GM19397 (cell line): ENCODE measurements around the gene CNIH3.
"Not testable (repeated sequence)": the region's sequence is repeated elsewhere in the genome, so short reads cannot be mapped to it uniquely, and the experiment has no call there.

Experiments
- ATAC-seq: cut with Tn5 transposase; IDR thresholded peaks from one replicate; pipeline ENCODE4 v1.9.1; 2021; ENCODE audit warnings: mild to moderate bottlenecking, moderate library complexity; ENCODE audit not compliant: unreplicated experiment

Gene CNIH3

DNA sequence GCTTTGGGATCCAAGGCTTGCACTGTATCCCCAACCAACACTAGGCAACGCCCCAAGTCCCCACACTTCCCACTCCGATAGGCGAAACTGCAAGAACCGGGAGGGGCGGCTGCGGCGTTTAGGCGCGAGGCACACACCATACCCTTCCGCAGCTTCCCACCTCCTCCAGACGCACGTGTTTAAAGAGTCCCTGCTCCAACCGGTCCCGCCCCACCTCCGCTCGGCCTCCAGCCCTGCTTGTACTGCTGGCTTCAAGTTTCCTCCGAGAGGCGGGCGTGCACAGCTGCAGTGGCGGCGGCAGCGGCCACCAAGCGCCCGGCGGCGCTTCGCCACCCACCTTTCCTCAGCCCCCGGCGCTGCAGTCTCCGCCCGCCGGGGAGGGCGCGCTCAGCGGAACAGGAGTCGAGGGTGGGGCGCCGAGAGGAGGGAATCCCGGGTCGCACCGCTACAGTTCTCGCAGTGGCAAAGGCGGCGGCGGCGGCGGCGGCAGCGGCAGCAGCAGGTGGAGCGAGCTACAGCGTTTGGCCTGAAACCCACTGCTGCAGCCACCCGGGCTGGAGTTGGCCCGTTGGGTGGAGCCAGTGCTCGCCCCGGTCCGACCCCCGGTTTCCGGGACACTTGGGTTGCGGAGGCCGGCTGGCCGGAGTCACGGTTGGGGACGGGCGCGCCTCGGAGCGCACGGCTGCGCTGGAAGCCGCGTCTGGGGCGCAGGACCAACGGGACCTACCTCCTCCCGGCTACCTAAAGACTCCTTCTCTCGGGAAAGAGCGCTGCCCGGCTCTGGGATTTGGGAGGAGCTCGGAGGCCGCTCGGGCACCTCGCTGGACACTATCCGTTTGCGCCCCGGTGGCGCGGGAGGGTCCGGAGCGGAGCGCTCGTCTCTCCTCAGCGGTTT, at the start of gene CNIH3:
CNIH3 (plus strand) TSS at position 457 of the 895 bp plus-strand sequence. CDS start 858 bp downstream, outside the sequence.
- no peak for ATAC-seq

DNA sequence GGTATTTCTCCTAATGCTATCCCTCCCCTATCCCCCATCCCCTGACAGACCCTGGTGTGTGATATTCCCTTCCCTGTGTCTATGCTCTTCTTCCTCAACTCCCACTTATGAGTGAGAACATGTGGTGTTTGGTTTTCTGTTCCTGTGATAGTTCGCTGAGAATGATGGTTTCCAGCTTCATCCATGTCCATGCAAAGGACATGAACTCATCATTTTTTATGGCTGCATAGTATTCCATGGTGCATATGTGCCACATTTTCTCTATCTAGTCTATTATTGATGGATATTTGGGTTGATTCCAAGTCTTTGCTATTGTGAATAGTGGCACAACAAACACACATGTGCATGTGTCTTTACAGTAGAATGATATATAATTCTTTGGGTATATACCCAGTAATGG, 49.6 kb upstream of the CNIH3 start:
- ATAC-seq: not testable (repeated sequence)

DNA sequence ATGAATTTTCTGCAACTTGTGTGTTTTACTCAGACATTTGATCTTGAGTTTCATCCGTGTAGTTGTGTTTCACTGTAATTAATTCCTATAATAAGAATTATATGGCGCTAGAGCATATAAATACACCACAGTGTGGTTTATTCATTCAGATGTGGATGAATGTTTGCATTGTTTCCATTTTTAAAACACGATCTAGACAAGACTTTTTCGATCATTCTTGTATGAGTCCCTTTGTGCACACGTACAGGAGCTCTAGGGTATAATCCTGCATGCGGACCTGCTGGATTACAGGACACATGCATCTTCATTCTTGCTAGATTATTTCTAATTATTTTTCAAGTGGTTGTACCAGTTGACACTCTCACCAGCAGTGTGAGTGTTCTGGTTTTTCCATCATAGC, 46.8 kb upstream of the CNIH3 start:
- no peak for ATAC-seq

DNA sequence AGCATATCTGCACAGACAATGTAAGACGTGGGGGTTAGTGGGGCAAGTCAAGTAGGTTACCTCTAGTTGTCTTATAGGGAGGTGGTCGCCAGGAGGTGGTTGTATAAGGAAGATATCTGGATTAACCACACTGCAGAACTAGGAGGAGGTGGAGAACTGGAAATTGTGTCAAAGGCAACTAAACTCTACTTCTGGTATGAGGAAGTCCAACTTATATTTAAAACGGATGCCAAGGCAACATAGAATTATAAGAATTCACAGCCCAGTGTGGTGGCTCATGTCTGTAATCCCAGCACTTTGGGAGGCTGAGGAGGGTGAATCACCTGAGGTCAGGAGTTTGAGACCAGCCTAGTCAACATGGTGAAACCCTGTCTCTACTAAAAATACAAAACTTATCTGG, 44.1 kb upstream of the CNIH3 start:
- not testable (repeated sequence) for ATAC-seq

DNA sequence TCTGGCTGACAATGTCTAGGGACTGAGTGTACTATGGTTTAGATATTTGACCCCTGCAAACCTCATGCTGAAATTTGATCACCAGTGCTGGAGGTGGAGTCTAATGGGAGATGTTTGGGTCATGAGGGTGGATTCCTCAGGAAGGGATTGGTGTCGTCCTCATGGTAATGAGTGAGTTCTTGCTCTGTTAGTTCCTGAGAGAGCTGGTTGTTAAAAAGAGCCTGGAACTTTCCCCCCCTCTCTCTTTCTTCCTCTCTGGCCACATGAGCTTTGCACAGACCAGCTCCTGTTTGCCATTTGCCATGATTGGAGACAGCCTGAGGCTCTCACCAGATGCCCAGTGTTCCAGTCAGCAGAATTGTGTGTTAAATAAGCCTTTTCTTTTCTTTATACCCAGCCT, 36.6 kb upstream of the CNIH3 start:
- no peak for ATAC-seq

DNA sequence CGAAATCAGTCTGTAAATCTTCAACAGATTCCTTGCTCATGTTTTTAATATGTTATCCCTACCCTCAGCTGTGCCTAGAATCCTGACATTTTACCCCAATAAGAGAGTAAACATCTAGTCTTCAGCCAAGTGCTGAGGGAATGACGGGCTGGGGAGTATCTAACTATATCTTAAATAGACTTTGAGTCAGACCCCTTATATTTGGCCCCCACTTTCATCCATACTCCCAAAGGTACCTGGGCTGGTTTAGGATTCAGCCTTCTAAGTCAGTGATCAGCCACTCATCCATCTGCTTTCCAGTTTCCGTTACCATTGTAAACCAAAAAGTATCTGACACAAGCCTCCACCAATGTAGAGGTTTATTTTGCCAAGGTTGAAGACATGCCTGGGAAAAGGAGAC, 36.1 kb upstream of the CNIH3 start:
- no peak for ATAC-seq

DNA sequence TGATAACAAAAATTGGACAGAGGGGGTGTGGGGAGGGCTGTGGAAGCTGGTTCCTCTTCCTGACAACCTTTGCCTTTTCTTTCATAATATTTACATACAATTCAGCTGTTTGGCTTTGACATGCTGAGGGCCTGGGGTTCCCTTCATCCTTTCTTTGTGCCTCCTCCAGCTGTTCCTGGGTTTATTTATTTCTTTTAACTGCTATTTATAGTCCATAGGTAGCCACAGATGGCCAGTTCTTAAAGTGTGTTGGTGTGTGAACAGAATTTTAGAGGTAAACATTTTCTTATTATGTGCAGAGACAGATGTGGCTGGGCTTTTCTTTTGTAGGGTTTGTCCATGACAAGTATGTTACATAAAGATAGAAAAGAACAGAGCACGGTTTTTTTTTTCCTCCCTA, 34.1 kb upstream of the CNIH3 start:
- ATAC-seq: no peak

DNA sequence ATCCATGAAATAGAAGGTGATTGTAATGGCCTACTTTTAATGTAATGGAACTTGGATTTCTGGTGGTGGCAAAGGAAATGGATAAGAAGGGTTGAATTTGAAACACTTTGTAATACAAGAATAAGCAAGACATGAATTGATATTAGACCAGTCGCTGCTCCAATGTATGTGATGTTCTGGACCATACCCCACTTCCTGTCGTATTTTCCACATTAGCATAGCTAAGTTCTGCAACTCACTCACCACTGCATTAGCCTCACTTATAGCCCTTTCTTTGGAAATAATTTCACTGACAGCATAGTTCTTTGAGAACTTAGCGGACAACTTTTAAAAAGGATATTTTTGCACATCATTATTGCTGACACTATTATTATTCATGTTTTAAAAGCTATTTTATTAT, 32.3 kb upstream of the CNIH3 start:
- ATAC-seq: no peak

DNA sequence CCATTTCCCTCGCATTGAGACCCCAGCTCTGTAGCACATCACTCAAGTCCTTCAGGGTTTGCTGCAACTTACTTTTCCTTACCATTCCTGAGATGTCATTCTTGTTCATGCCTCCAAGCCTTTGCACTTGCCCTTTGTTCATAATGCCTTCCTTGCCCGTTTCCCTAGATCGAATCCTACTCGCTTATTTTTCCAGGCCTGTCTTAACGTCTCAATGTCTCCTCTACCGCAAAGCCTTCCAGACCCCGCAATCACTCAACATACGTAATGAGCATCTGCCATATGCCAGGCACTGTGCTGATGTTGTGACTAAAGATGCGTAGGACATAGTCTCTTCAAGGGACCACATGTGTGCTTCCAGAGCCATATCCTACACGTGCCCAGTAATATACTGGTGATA, 31.1 kb upstream of the CNIH3 start:
- ATAC-seq: no peak

DNA sequence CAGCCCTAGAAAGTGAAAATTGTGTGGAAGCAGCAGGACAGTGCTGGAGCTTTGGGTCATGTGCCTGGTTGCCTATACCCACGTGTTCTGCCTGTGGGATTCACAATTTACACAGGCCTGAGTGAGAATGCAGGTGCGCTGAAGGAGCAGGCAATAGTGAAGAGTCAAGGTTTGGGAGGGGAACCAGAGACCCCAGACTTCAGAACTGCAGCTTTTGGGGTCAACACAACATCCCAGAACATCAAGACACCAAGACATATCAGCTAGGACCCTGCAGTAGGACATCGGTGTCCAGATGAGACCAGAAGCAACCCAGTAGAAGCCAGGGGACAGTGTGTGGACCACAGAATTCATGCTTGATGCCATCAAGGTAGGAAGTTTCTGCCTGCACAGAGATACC, 29.1 kb upstream of the CNIH3 start:
- ATAC-seq: no peak

DNA sequence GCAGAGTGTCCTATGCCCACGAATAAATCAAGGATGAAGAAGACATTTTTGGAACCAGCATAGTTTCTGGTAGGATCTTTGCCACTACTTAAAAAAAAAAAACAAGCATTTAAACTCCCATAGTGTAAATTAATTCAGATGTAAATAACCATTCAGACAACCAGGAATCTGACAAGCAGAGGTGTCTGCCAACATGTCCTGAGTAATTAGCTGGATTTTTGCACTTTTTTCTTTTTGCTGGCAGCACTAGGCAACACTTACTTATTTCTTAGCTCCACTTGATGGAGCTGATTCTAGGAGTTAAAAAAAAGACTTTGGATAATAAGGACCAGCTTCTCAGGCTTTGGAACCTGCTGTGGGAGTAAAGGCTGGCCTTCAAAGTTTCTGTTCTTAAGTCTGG, 27.6 kb upstream of the CNIH3 start:
- ATAC-seq: no peak

DNA sequence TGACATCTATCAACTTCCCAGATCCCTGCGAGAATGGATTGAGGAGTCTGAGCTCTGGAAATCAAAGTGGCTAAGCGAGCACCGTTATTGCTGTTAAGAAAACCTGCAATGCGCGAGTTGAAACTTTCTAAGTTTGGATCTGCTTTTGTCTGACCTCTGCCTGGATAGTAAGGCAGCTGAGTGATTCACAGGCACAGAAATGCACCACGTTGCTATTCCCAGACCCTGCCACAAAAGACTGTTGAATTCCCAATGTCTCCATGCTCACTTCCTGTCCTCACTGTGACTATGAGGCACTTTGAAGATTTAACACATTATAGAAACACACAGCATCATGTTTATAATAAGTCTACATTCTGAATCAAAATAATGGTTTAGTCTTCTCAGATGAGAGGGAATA, 27.1 kb upstream of the CNIH3 start:
- no peak for ATAC-seq

DNA sequence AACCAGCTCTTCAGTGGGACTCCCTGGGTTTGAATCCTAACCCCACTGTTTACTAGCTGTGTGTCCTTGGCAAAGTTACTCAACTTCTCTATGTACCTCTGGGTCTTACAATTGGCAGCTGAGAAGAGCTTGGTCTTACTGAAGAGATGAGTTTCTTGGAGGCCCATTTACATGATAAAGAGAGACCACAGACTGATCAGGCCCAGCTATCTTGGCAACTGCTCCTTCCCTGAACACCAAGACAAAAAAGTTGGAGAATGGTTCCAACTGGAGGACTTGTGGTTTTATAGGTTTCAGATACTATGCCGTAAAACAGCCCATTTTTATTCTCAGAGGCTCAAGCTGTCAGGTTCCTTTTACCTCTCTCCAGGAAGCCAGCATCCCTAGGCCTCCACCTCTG, 24.8 kb upstream of the CNIH3 start:
- ATAC-seq: no peak

DNA sequence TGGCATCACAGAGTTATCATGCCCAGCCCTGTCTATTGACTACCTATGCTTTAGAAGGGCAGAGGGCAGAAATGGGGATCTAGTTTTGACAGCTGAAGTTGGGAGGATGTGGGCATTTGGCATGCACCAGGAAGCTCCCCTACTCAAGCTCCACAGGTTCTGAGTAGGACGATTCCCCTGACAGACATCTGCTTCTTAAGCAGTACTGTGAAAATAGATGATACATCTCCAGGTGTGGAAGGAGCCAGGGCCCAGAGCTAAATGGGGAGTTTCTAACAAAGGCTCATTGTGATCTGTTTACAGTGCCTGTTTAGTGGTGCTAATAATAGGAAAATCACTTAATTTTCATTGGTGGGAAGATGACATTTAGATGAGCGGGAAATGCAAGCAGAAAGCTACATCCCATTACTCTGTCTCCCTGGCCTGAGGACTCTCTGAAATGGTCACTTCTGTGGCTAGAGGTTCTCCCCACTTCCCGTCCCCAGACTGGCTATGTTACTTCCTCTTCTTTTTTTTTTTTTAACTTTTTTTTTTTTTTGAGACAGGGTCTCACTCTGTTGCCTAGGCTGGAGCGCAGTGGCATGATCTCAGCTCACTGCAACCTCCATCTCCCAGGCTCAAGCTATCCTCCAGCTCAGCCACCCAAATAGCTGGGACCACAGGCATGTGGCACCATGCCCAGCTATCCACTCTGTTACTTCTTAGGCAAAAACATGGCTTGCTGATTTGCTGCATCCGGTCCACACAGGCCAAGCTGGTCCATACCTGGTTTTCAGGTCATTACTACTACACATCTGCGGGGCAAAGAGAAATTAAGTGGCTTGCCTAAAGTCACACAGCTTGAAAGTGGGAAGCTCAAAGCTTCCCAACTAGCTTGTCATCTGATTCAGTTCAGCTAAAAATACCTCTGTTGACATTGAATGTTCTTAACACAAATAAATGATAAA, 23.2 kb upstream of the CNIH3 start:
- no peak for ATAC-seq

DNA sequence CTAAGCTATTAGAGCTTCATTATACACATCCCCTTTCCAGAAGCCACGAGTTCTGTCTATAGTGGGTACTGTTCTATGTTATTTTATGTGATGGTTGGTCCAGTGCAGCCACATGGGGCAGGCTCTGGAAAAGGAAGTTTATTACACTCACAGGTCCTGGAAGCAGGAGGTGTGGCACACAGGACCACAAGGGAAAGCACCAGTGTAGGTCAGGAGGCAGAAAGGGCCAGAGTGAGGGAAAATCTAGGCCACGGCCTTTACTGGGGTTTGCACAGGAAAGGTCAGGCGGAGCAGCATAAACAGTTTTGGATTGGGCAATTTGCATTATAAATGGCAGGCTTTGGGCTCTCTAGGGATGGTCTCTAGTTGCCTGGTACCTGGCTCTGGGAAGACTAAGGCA, 21.8 kb upstream of the CNIH3 start:
- no peak for ATAC-seq

DNA sequence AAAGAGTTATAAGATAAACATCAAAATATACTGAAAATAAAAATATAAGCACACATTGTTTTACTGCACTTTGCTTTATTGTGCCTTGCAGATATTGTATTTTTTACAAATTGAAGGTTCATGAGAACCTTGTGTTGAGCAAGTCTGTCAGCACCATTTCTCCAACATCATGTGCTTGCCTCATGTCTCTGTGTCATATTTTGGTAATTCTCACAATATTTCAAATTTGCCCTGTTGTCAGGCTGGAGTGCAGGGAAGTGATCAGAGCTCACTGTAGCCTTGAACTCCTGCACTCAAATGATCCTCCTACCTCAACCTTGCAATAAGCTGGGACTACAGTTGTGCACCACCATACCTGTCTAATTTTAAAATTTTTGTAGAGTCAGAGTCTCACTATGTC, 21.3 kb upstream of the CNIH3 start:
- ATAC-seq: no peak

DNA sequence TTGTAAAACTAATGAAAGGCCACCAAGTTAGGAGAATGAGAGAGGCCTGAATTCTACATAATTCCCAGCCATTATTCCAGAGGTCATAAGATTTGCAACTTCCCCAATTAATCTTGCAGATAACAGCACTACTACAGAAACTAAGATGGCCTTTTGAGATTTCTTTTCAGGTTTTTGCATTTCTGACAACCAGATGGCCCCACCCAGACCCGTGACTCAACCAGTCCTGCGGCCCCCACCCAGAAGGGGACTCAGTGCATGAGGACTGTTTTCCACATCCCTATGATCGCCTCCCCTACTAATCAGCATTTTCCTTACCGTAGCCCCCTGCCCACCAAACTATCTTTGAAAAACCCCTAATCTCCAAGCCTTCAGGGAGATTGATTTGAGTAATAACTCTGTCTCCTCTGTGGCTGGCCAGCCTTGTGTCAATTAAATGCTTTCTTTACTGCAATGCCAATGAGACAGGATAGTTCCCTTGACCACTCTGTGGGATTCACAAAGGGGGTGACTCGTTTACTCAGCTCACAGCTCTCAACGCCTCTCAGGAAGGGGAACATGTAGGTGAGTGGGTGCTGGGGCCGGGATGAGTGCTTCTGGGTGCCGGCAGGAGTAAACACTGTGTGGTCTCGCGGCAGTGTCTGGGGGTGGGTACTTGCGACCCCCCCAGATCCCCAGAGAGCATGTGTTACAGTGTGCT, 10.5 kb upstream of the CNIH3 start:
- ATAC-seq: no peak

DNA sequence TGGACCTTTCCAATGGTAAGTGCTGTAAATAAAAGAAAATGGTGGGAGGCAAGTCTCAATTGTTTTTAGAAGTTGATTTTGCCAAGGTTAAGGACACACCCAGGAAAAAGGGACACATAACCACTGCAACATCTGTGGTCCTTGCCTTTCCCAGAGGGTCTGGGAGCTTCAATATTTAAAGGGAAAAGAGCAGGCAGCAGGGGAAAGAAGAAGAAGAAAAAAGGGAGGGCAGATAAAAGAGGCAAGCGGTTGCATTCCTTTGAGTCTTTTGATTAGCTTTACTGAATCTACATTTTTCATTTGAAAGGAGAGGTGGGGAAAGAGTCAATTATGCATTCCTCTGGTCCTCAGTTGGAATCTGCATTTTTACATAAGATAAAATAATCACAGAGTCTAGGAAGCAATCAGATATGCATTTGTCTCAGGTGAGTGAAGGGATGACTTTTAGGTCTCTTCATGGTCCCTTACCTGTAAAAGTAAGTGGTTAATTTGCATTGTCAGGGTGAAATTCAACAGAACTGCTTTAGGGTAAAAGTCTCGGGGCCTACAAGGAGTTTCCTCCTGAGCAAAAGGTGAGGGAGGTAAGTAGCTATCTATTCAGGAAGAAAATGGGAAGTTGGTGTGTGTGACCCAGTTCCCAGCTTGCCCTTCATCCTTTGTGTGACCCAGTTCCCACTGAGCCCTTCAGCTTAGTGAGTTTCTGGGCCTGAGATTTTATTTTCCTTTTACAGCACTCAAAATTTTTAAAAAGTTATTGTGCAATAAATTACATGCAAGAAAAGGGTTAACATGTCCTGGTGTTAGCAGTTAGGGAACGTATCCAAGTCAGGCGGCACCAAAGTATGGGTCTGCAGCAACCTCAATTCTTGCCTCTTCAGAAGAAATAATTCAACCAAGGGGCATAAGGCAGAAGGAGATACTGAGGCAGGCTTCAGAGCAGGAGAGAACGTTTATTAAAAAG, 8.6 kb upstream of the CNIH3 start:
- ATAC-seq: no peak

DNA sequence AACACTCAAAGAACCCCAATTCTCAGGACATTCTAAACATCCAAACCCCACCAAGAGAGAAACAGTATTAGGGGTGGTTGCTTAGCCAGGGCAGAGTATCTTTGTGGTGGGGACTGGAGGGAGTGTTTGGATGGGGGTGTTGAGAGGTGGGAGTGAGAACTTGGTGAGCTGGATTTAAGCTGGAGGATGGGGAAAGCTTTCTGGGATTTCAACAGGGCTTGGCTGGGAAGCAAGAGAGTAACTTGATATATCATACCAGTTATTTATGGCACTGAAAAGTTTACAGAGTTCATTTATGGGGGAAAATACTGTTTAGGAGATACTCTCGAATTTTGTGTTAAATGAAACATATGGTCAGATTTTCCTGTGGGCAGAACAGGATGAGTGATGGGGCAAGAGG, 6.8 kb upstream of the CNIH3 start:
- no peak for ATAC-seq

DNA sequence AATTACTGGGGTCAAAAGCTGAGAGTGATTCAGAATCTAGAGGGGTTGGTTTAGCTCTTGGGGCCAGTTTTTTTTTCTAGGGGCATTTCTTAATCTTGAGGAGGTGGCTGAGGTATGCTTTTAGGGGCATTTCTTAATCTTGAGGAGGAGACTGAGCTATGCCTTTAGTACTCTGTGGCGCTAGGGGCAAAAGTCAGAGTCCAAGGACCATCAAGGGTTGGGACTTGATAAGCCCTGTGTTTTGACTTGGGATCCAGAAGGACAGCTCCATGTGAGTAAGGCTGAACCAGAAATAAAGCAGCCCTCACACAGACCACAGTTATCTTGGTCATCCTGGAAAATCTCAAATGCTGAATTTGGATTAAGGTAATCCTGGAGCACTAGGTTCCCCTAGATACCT, 3.9 kb upstream of the CNIH3 start:
- no peak for ATAC-seq
